Skeletal muscle tissue (tissue), 4 donors: Measurements from ENCODE around the gene PIERCE2. TPM values are rescaled to one million over a fixed set of nuclear protein-coding genes. Genes with fewer than 3 reads are reported as not detected.

Experiments used
- H3K27ac ChIP-seq: one replicate; pipeline ENCODE4 v1.7.0; 2013; ENCODE audit warnings: mild to moderate bottlenecking, low read depth, low read length, inconsistent platforms
- H3K27me3 ChIP-seq, 3 donors: one replicate each; pipeline ENCODE4 v1.7.0; 2013; ENCODE audit warnings: low read length in 3 of 3; ENCODE audit not compliant: control insufficient read depth in 3 of 3, insufficient read depth in 3 of 3
- H3K36me3 ChIP-seq, 3 donors: one replicate each; pipeline ENCODE4 v1.7.0; 2013; ENCODE audit warnings: low read length in 3 of 3; ENCODE audit not compliant: control insufficient read depth in 3 of 3, insufficient read depth in 3 of 3
- H3K4me1 ChIP-seq, 3 donors: one replicate each; pipeline ENCODE4 v1.7.0; 2013; ENCODE audit warnings: low read length in 3 of 3, mild to moderate bottlenecking in 3 of 3; ENCODE audit not compliant: control insufficient read depth in 3 of 3, insufficient read depth in 3 of 3
- H3K4me3 ChIP-seq, 3 donors: one replicate each; pipeline ENCODE4 v1.7.0; 2013; ENCODE audit warnings: low read length in 3 of 3
- H3K9ac ChIP-seq, 3 donors: one replicate each; pipeline ENCODE4 v1.7.0; 2013; ENCODE audit warnings: low read length in 3 of 3, mild to moderate bottlenecking in 3 of 3, moderate library complexity in 2 of 3, low read depth in 1 of 3
- H3K9me3 ChIP-seq, 3 donors: one replicate each; pipeline ENCODE4 v1.7.0; 2013; ENCODE audit warnings: low read length in 3 of 3; ENCODE audit not compliant: control insufficient read depth in 3 of 3
- total RNA-seq: library from RNA; depleted of rRNA; stranded (reverse); fragments of >200 nt; gene quantifications from one replicate; pipeline ENCODE4 v1.2.3, GENCODE V29; 2014
- donor health status: Osteomylitis.

PIERCE2 gene
- 0.52 TPM for total RNA-seq

- Histone ChIP-seq H3K9ac (peak within 1 kb of the TSS; percentile 94 to 99 (median 98)), H3K27ac (peak within 1 kb of the TSS; percentile 91), H3K4me1 (peaks cover 11 to 14% (median 12%) of the 10 kb centered on the region in 3 donors), H3K9me3 (no peaks in the 10 kb centered on the region), H3K4me3 (peak within 1 kb of the TSS; percentile 84 to 99 (median 97)), H3K27me3 (no peaks in the 10 kb centered on the region), H3K36me3 (peaks cover 0 to 2% (median 0%) of the 10 kb centered on the region in 3 donors)
These were observed at the start of gene PIERCE2, which contains the start of gene CCPG1 for GRCh38 chr15:55408012-55408928. TSS of gene PIERCE2 (plus strand) at chr15:55408495. CDS start at chr15:55408769, 274 bp downstream. TSS of gene CCPG1 (minus strand) at chr15:55408359. CDS start at chr15:55389424, 18,935 bp downstream.

DNA sequence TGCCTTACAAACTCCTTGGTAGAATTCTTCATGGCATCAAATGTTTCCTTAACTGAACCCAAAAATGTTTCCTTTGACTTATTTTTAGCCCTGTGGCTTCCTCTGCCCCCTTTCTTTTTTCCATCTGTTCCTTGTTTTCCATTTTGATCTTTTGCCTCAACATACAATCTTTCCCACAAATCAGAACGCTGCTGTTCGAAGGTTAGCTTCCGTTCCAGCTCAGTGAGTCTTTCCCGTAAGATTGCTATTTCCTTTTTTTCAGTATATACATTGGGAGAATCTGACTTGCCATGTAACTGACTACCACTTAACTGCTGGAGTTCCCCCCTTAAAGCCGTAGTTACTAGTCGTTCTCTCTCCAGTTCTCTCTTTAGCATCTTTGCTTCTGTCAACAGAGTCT, 48.0 kb upstream of the PIERCE2 start:
- Histone ChIP-seq H3K9me3 (no peaks in the 10 kb centered on the region), H3K4me1 (no peaks in the 10 kb centered on the region), H3K27me3 (no peaks in the 10 kb centered on the region), H3K36me3 (peaks cover 0 to 35% (median 29%) of the 10 kb centered on the region in 3 donors), H3K27ac (no peak overlapping the region), H3K9ac (no peak overlapping the region), H3K4me3 (no peak overlapping the region)

- Histone ChIP-seq H3K27me3 (no peaks in the 10 kb centered on the region), H3K9me3 (no peaks in the 10 kb centered on the region), H3K4me3 (no peak overlapping the region), H3K9ac (no peak overlapping the region), H3K27ac (no peak overlapping the region), H3K36me3 (peaks cover 0 to 35% (median 24%) of the 10 kb centered on the region in 3 donors), H3K4me1 (no peaks in the 10 kb centered on the region)
These were observed 47.2 kb upstream of the PIERCE2 start for GRCh38 chr15:55361048-55361447.

GRCh38 chr15:55362641-55363040, 45.7 kb upstream of the PIERCE2 start:
- H3K9ac ChIP-seq, result no peak overlapping the region
- H3K9me3 ChIP-seq, result no peaks in the 10 kb centered on the region
- H3K4me1 ChIP-seq, result no peaks in the 10 kb centered on the region
- no peak overlapping the region for H3K27ac ChIP-seq
- H3K36me3 ChIP-seq, result peaks cover 0 to 31% (median 14%) of the 10 kb centered on the region in 3 donors
- H3K27me3 ChIP-seq, result no peaks in the 10 kb centered on the region
- H3K4me3 ChIP-seq, result no peak overlapping the region

DNA sequence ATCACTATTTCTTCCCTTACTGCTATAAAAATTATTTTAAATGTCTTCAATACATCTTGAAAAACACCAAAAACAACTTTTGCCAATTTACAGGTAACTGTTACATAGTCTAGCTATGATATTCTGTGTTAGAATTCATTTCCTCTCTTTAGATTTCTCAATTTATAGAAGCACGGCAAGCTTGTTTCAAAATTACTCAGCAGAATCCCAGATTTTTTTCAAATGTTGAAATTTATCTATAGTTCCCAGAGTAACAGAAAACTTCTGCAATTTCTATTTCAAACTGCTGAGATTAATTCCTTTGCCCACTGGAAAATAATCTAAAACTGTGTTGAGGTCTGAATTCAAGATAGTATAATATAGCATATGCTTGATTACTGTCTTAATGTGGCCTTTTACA, 41.3 kb upstream of the PIERCE2 start:
- Histone ChIP-seq H3K27ac (no peak overlapping the region), H3K9ac (no peak overlapping the region), H3K9me3 (no peaks in the 10 kb centered on the region), H3K36me3 (peaks cover 0 to 37% (median 22%) of the 10 kb centered on the region in 3 donors), H3K4me3 (no peak overlapping the region), H3K4me1 (no peaks in the 10 kb centered on the region), H3K27me3 (no peaks in the 10 kb centered on the region)

- Histone ChIP-seq H3K4me1 (peaks cover 0 to 5% (median 3%) of the 10 kb centered on the region in 3 donors), H3K4me3 (no peak overlapping the region), H3K9me3 (no peaks in the 10 kb centered on the region), H3K27me3 (no peaks in the 10 kb centered on the region), H3K27ac (peak overlapping the region; percentile 37), H3K9ac (peak overlapping the region in 1 of 3 donors; percentile 68), H3K36me3 (peaks cover 0 to 48% (median 35%) of the 10 kb centered on the region in 3 donors)
These were observed 35.4 kb upstream of the PIERCE2 start for GRCh38 chr15:55372701-55373440.

- no peaks in the 10 kb centered on the region for H3K27me3 ChIP-seq
- H3K36me3 ChIP-seq, result peaks cover 13 to 40% (median 36%) of the 10 kb centered on the region in 3 donors
- H3K4me3 ChIP-seq, result no peak overlapping the region
- no peak overlapping the region for H3K27ac ChIP-seq
- no peak overlapping the region for H3K9ac ChIP-seq
- no peaks in the 10 kb centered on the region for H3K4me1 ChIP-seq
- no peaks in the 10 kb centered on the region for H3K9me3 ChIP-seq
These were observed 29.2 kb upstream of the PIERCE2 start for GRCh38 chr15:55379095-55379494.

- Histone ChIP-seq H3K27ac (no peak overlapping the region), H3K4me1 (no peaks in the 10 kb centered on the region), H3K9me3 (no peaks in the 10 kb centered on the region), H3K9ac (no peak overlapping the region), H3K4me3 (no peak overlapping the region), H3K27me3 (no peaks in the 10 kb centered on the region), H3K36me3 (peaks cover 16 to 30% (median 30%) of the 10 kb centered on the region in 3 donors)
These were observed 26.7 kb upstream of the PIERCE2 start for GRCh38 chr15:55381595-55381994.

DNA sequence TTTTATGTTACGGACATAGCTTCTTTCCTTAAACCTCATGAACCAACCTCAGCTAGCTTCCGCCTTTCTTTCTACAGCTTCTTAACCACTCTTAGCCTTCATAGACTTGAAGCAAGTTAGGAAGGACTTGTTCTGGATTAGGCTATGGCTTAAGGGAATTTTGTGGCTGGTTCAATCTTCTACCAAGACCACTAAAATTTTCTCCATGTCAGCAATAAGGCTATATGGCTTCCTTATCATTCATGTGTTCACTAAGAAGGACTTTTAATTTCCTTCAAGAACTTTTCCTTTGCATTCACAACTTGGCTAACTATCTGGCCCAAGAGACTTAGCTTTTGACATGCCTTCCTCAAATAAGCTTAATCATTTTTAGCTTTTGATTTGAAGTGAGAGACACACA, 24.6 kb upstream of the PIERCE2 start:
- no peaks in the 10 kb centered on the region for H3K9me3 ChIP-seq
- peaks cover 13 to 29% (median 19%) of the 10 kb centered on the region in 3 donors for H3K36me3 ChIP-seq
- H3K27me3 ChIP-seq, result no peaks in the 10 kb centered on the region
- peaks cover 0 to 3% (median 0%) of the 10 kb centered on the region in 3 donors for H3K4me1 ChIP-seq
- H3K27ac ChIP-seq, result no peak overlapping the region
- H3K4me3 ChIP-seq, result no peak overlapping the region
- no peak overlapping the region for H3K9ac ChIP-seq
